ENCODE data around the gene TMEM186. TPM values are rescaled to one million over a fixed set of nuclear protein-coding genes. Genes with fewer than 3 reads are reported as not detected.

The TMEM186 gene
- total RNA-seq, 6 experiments from 2014 or later = 5.0 to 9.4 (median 6.9) TPM

DNA sequence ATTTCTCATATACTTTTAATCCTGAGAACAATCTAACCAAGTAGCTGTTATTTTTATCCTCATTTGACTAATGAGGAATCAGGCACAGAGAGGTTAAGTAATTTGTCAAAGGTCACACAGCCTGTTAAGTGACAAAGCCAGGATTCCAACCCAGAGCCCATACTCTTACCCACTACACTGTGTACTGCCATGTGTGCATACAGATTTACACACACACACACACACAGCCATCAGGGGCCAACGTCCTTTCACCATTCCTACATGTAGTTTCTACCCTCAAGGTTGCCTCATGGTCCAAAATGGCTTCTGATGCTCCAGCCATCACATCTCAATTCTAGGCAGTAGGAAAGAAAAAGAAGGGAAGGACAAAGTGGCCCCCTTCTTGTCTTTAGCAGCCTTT is 22.1 kb downstream of the TMEM186 start:
- Histone ChIP-seq H3K27me3 (no peaks in the 10 kb centered on the region), H3K4me3 (no peak overlapping the region), H3K27ac (no peak overlapping the region), H3K4me1 (no peaks in the 10 kb centered on the region), H3K9me3 (no peaks in the 10 kb centered on the region), H3K36me3 (peaks cover 0 to 89% (median 48%) of the 10 kb centered on the region in 4 donors)
- intact Hi-C loops (cut with DNase I) = no loop called here
- no peak for TF ChIP-seq POLR2A (IDR thresholded peaks at IDR 0.05)
- TF ChIP-seq, protein P1, sequence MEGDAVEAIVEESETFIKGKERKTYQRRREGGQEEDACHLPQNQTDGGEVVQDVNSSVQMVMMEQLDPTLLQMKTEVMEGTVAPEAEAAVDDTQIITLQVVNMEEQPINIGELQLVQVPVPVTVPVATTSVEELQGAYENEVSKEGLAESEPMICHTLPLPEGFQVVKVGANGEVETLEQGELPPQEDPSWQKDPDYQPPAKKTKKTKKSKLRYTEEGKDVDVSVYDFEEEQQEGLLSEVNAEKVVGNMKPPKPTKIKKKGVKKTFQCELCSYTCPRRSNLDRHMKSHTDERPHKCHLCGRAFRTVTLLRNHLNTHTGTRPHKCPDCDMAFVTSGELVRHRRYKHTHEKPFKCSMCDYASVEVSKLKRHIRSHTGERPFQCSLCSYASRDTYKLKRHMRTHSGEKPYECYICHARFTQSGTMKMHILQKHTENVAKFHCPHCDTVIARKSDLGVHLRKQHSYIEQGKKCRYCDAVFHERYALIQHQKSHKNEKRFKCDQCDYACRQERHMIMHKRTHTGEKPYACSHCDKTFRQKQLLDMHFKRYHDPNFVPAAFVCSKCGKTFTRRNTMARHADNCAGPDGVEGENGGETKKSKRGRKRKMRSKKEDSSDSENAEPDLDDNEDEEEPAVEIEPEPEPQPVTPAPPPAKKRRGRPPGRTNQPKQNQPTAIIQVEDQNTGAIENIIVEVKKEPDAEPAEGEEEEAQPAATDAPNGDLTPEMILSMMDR (IDR thresholded peaks at IDR 0.05) = no peak
- 71% methylated on average over 1 of the region's 1 CpG for WGBS (ENCODE audit: insufficient coverage, low coverage, low lambda C conversion rate, missing lambda C conversion rate)
- ATAC-seq = no peak
- no peak for DNase-seq

DNA sequence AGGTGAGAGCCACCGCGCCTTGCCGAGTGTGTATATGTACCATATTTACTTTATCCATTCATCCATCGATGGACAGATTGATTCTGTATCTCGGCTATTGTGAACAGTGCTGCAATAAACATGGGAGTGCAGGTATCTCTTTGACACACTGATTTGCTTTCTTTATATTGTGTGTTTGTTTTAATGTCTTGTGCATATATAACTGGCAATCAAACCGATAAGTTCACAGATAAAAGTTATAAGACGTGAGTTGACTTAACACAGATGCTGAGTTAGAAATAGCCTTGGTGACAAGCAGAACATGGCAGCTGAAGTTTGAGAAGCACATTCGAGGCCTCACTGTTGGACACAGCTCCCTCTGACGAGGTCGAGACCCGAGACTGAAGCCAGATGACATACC is 23.2 kb downstream of the TMEM186 start:
- intact Hi-C loops (cut with DNase I) = no loop called here
- Histone ChIP-seq H3K4me1 (no peaks in the 10 kb centered on the region), H3K9me3 (no peaks in the 10 kb centered on the region), H3K4me3 (no peak overlapping the region), H3K27me3 (no peaks in the 10 kb centered on the region), H3K36me3 (peaks cover 0 to 88% (median 44%) of the 10 kb centered on the region in 4 donors), H3K27ac (no peak overlapping the region)
- TF ChIP-seq POLR2A (IDR thresholded peaks at IDR 0.05) = no peak
- TF ChIP-seq, protein P1 (IDR thresholded peaks at IDR 0.05) = no peak
- DNase-seq (no peak), ATAC-seq (no peak)
- WGBS (ENCODE audit: insufficient coverage, low coverage, low lambda C conversion rate, missing lambda C conversion rate) = 86% methylated on average over 11 of the region's 11 CpGs

DNA sequence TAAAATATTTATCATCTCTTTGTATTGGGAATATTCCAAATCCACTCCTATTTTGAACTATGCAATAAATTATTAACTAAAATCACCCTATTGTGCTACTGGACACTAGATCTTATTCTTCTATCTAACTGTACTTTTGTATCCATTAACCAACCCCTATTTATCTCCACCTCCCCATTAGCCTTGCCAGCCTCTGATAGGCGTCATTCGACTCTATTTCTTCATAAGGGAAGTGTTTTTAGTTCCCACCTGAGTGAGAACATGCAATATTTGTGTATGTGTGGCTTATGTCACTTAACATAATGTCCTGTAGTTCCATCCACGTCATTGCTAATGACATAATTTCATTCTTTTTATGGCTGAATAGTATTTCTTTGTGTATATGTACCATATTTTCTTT is 23.9 kb downstream of the TMEM186 start:
- Histone ChIP-seq H3K4me1 (no peaks in the 10 kb centered on the region), H3K27ac (no peak overlapping the region), H3K36me3 (peaks cover 0 to 88% (median 44%) of the 10 kb centered on the region in 4 donors), H3K27me3 (no peaks in the 10 kb centered on the region), H3K9me3 (no peaks in the 10 kb centered on the region), H3K4me3 (no peak overlapping the region)
- 64% methylated on average over 3 of the region's 3 CpGs for WGBS (ENCODE audit: insufficient coverage, low coverage, low lambda C conversion rate, missing lambda C conversion rate)
- no peak for DNase-seq
- TF ChIP-seq, protein P1 (IDR thresholded peaks at IDR 0.05) = no peak
- TF ChIP-seq POLR2A (IDR thresholded peaks at IDR 0.05) = no peak
- ATAC-seq = no peak
- intact Hi-C loops (cut with DNase I) = no loop called here

DNA sequence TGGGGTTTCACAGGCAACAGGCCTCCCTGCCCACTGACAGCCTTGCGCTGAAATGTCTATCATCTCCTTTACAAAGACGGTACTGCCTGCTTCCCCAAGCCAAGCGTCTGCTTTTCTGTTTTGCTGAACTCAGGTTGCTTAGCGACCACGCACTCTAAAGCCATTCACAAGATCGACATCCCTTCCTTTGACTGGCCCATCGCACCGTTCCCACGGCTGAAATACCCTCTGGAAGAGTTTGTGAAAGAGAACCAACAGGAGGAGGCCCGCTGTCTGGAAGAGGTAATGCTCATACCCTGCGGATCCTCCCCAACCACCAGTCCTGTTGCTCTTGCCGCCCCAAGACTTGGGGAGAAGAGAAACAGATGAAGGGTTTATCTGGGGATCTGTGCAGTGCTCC is 28.7 kb downstream of the TMEM186 start:
- H3K4me1 ChIP-seq = no peaks in the 10 kb centered on the region
- no peaks in the 10 kb centered on the region for H3K27me3 ChIP-seq
- WGBS (ENCODE audit: insufficient coverage, low coverage, low lambda C conversion rate, missing lambda C conversion rate) = 92% methylated on average over 12 of the region's 12 CpGs
- DNase-seq (no peak), ATAC-seq (no peak)
- H3K36me3 ChIP-seq = peaks cover 0 to 84% (median 36%) of the 10 kb centered on the region in 4 donors
- intact Hi-C loops (cut with DNase I) = no loop called here
- no peak overlapping the region for H3K4me3 ChIP-seq
- H3K27ac ChIP-seq = no peak overlapping the region
- H3K9me3 ChIP-seq = no peaks in the 10 kb centered on the region
- TF ChIP-seq, protein P1 (IDR thresholded peaks at IDR 0.05) = no peak
- no peak for TF ChIP-seq POLR2A (IDR thresholded peaks at IDR 0.05)

DNA sequence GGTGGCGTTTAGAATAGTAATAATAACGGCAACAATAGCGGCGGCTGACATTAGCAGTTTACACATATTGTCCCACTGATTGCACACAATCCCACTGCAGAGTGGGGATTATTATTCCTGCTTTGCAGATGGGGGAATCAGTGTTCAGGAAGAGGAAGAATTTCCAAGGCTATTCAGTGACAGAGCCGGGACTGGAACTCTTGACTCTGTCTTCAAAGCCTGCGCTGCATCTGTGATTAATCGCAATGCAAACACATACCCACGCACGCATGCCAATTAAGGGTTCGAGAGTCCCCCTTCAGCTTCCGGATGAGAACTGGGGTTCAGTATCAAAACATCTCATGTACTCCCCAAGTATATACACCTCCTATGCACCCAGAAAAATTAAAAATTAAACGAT is 29.2 kb downstream of the TMEM186 start:
- intact Hi-C loops (cut with DNase I) = no loop called here
- Histone ChIP-seq H3K4me1 (no peaks in the 10 kb centered on the region), H3K9me3 (no peaks in the 10 kb centered on the region), H3K36me3 (peaks cover 0 to 80% (median 36%) of the 10 kb centered on the region in 4 donors), H3K4me3 (no peak overlapping the region), H3K27me3 (no peaks in the 10 kb centered on the region), H3K27ac (no peak overlapping the region)
- WGBS (ENCODE audit: insufficient coverage, low coverage, low lambda C conversion rate, missing lambda C conversion rate) = 95% methylated on average over 11 of the region's 12 CpGs
- ATAC-seq (no peak), DNase-seq (no peak)
- no peak for TF ChIP-seq POLR2A (IDR thresholded peaks at IDR 0.05)
- TF ChIP-seq, protein P1 (IDR thresholded peaks at IDR 0.05) = no peak
